Brain microvascular endothelial cell (primary cell): ENCODE measurements around the gene TBC1D7.

Experiments used
- DNase-seq: peaks from one replicate; pipeline ENCODE4 v3.0.0-alpha.2; 2020
- H3K27ac ChIP-seq: fragments of 250-450 bp; sonication (Bioruptor Pico); 2 replicates; pipeline ENCODE4 v1.5.1; 2020; ENCODE audit warnings: mild to moderate bottlenecking, moderate library complexity
- H3K27me3 ChIP-seq: fragments of 250-450 bp; sonication (Bioruptor Pico); replicated peaks from 2 replicates; pipeline ENCODE4 v1.5.1; 2020; ENCODE audit warnings: mild to moderate bottlenecking
- H3K36me3 ChIP-seq: fragments of 250-450 bp; sonication (Bioruptor Pico); replicated peaks from 2 replicates; pipeline ENCODE4 v1.5.1; 2020; ENCODE audit warnings: mild to moderate bottlenecking
- H3K4me3 ChIP-seq: 2 replicates; pipeline ENCODE4 v1.5.1; 2011; ENCODE audit warnings: low read depth, mild to moderate bottlenecking, control low read depth, low read length, moderate library complexity
- in situ Hi-C: cut with HindIII; loops from 2 replicates; pipeline ENCODE4 v1.10.0; 2017; ENCODE audit warnings: low sequenced_read_pairs, low pct_ligation_motif_present
- TF ChIP-seq, protein P1 (sequence below): IDR thresholded peaks from 2 replicates; pipeline ENCODE4 v1.5.1; 2011; ENCODE audit warnings: low read depth, mild to moderate bottlenecking, moderate library complexity, low read length, control low read depth, inconsistent platforms; ENCODE audit errors: missing control alignments

TBC1D7 gene

DNA sequence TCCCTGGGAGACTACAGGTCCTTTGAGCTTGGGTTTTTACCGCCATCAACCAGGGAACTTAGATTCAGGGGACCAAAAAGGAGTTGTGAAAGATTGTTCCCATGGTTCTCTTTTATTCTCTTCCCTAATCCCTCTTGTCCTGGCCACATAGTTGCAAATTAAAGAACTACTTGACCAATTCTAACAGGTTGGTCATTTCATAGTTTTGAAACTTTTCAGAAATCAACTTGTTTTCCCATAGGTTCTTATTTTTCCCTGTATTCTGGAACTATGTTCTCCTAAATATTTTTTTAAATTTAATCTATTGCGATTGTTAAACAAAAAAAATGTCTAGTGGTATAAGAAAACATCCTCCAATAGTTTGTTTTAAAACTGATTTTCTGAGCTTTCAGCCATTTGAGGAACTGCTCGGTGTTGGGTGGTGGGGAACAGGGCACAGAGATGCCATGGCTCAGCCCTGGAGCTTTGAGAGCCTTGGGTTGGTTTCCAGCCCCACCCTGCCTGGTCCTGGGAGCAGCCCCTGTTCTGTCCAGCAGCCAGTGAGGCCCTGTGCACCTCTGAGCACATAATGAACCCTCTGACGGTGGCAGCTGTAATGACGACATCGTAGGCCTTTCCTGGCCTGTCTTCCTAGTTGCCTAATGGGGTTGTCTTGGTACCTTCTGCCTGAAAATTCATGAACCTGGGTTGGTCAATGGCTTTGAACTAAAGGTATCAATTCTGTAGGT, 53.5 kb downstream of the TBC1D7 start:
- in situ Hi-C loops, result no loop called here
- Histone ChIP-seq H3K4me3 (no peak overlapping the region), H3K36me3 (no peaks in the 10 kb centered on the region), H3K27me3 (no peaks in the 10 kb centered on the region), H3K27ac (no peak overlapping the region)
- TF ChIP-seq, protein P1, sequence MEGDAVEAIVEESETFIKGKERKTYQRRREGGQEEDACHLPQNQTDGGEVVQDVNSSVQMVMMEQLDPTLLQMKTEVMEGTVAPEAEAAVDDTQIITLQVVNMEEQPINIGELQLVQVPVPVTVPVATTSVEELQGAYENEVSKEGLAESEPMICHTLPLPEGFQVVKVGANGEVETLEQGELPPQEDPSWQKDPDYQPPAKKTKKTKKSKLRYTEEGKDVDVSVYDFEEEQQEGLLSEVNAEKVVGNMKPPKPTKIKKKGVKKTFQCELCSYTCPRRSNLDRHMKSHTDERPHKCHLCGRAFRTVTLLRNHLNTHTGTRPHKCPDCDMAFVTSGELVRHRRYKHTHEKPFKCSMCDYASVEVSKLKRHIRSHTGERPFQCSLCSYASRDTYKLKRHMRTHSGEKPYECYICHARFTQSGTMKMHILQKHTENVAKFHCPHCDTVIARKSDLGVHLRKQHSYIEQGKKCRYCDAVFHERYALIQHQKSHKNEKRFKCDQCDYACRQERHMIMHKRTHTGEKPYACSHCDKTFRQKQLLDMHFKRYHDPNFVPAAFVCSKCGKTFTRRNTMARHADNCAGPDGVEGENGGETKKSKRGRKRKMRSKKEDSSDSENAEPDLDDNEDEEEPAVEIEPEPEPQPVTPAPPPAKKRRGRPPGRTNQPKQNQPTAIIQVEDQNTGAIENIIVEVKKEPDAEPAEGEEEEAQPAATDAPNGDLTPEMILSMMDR, result no peak
- no peak for DNase-seq

DNA sequence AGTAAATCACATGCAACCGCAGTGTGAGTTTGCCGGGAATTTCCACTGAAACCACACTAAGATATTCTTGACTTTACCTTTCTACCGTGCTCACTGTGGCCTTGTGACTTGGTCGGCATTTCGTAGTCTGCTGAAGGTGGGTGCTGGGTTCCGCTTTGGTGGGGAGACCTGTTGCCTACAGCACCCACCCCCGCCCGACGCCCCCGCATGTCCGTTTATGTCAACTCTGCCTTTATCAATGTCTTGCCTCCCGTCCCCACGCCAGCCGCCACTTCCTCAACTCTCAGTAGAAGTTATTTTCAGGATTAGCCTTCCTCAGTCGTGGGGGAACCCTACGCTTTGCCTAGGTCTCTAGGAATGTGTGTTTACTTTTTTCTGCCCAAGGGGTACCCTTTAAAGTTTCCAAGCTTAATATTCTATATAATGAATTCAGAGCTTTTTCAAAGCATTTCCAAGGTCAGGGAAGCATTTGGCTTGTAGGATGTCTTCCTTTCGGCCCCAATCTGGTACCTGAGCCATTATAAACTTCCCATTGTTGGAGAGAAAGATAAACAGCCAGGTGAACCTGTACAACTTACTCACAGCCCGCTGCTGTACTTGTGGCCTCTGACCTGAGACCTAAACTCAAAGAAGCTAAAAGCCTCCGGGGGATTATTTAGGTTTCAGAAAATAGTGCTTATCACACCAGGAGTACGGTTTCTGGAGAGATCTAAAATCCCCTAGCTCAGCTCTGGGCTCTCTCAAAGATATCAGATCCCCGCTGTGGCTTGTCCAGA, 54.2 kb downstream of the TBC1D7 start:
- in situ Hi-C loops, result no loop called here
- H3K36me3 ChIP-seq, result no peaks in the 10 kb centered on the region

DNA sequence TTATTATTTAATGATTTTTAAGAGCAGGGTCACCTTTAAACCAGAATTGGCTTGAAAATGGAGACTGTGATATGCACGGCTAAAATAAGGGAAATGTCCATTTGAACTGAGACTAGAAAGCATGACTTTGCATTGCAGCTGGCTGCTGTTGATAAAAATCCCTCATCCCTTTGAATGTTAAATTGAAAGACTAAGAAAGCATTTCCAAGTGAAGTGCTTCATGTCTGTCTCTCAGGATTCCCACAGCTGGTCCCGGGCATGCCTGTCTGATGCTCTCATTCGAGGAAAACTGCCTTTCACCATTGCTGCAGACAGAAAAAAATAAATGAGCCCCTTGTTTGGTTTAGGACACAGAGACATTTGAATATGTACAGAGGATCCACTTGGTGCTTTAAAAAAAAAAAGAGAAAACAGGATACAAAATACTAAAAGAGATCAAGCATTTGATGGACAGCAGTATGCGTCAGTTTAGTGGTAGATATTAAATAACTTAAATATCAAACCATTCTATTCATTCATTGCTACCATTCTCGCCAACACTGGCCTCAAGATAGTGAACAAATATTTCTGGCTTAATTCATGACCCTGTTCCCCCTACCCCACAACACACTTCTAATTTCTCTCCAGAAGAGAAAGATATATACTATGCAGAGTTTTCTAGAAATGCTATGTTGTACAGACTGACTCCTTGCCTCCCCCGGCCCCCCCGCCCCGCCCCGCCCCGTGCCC, 55.0 kb downstream of the TBC1D7 start:
- Histone ChIP-seq H3K27ac (no peak overlapping the region), H3K36me3 (no peaks in the 10 kb centered on the region), H3K4me3 (no peak overlapping the region), H3K27me3 (no peaks in the 10 kb centered on the region)
- no peak for DNase-seq
- TF ChIP-seq, protein P1, result no peak
- in situ Hi-C loops, result no loop called here

More for the DNA sequence above, 54.2 kb downstream of the TBC1D7 start:
- no peaks in the 10 kb centered on the region for H3K27me3 ChIP-seq
- TF ChIP-seq, protein P1, result no peak
- H3K4me3 ChIP-seq, result no peak overlapping the region
- no peak for DNase-seq
- H3K27ac ChIP-seq, result no peak overlapping the region

GRCh38 chr6:13272131-13273046, 55.9 kb downstream of the TBC1D7 start:
- no peaks in the 10 kb centered on the region for H3K27me3 ChIP-seq
- DNase-seq, result no peak
- in situ Hi-C loops, result no loop called here

More at GRCh38 chr6:13272131-13273046, 55.9 kb downstream of the TBC1D7 start:
- TF ChIP-seq, protein P1, result no peak
- Histone ChIP-seq H3K4me3 (no peak overlapping the region), H3K27ac (no peak overlapping the region), H3K36me3 (no peaks in the 10 kb centered on the region)
